Testis (tissue), 2 donors: ENCODE data around the gene GABBR2.

Experiments
- POLR2A ChIP-seq: fragments of 450-650 bp; IDR thresholded peaks from one replicate; pipeline ENCODE4 v1.6.1; 2017; ENCODE audit warnings: antibody characterized with exemption, mild to moderate bottlenecking, moderate library complexity
- TF ChIP-seq, protein P1 (sequence below), 3 experiments: fragments of 450-650 bp in 2 of 3; fragments of 200-600 bp in 1 of 3; sonication (generic) in 1 of 3; IDR thresholded peaks; one replicate each; pipeline ENCODE4 v1.5.1; 2016 to 2019; ENCODE audit warnings: antibody characterized with exemption in 3 of 3, mild to moderate bottlenecking in 2 of 3, moderate library complexity in 1 of 3

GRCh38 chr9:98614941-98615340 lies 93.8 kb downstream of the GABBR2 start:
- TF ChIP-seq POLR2A: no peak
- TF ChIP-seq, protein P1, sequence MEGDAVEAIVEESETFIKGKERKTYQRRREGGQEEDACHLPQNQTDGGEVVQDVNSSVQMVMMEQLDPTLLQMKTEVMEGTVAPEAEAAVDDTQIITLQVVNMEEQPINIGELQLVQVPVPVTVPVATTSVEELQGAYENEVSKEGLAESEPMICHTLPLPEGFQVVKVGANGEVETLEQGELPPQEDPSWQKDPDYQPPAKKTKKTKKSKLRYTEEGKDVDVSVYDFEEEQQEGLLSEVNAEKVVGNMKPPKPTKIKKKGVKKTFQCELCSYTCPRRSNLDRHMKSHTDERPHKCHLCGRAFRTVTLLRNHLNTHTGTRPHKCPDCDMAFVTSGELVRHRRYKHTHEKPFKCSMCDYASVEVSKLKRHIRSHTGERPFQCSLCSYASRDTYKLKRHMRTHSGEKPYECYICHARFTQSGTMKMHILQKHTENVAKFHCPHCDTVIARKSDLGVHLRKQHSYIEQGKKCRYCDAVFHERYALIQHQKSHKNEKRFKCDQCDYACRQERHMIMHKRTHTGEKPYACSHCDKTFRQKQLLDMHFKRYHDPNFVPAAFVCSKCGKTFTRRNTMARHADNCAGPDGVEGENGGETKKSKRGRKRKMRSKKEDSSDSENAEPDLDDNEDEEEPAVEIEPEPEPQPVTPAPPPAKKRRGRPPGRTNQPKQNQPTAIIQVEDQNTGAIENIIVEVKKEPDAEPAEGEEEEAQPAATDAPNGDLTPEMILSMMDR (IDR thresholded peaks at IDR 0.05): no peak
